GM12891 (cell line): ENCODE data around the gene NUDT2.

ENCODE experiments used
- PAX5 ChIP-seq: IDR thresholded peaks from 2 replicates; pipeline ENCODE4 v1.6.1; 2011; ENCODE audit warnings: low read length, moderate library complexity, mild to moderate bottlenecking; ENCODE audit not compliant: insufficient read depth, severe bottlenecking
- POLR2A ChIP-seq: IDR thresholded peaks from 2 replicates; pipeline ENCODE4 v1.6.1; 2011; ENCODE audit warnings: low read depth, low read length, control low read depth
- POLR2AphosphoS5 ChIP-seq: IDR thresholded peaks from 2 replicates; pipeline ENCODE4 v1.6.1; 2011; ENCODE audit warnings: low read depth, low read length, control low read depth
- POU2F2 ChIP-seq: IDR thresholded peaks from 2 replicates; pipeline ENCODE4 v1.6.1; 2011; ENCODE audit warnings: low read depth, mild to moderate bottlenecking, control low read depth, low read length, moderate library complexity
- SPI1 ChIP-seq: IDR thresholded peaks from 2 replicates; pipeline ENCODE4 v1.6.1; 2011; ENCODE audit warnings: low read depth, low read length, control low read depth
- TAF1 ChIP-seq: IDR thresholded peaks from 2 replicates; pipeline ENCODE4 v1.6.1; 2011; ENCODE audit warnings: low read depth, low read length, control low read depth

GRCh38 chr9:34328987-34329832 lies at the start of gene NUDT2, which contains the start of gene KIF24:
- TF ChIP-seq POLR2AphosphoS5 (peak; percentile 87), POLR2A (peak; percentile 90; the same call in 1 of the 2 replicates), TAF1 (peak; percentile 92), SPI1 (no peak), POU2F2 (peak; percentile 65), PAX5 (peak; percentile 34)
